ENCODE measurements around the gene CALD1. TPM values are rescaled to one million over a fixed set of nuclear protein-coding genes. Genes with fewer than 3 reads are reported as not detected.

CALD1 gene
- total RNA-seq, 1 experiment from 2014 or later, result 107 TPM

GRCh38 chr7:134788191-134788590 lies 8.8 kb downstream of the CALD1 start:
- Mint-ChIP-seq H3K27ac (no peak overlapping the region), H3K9me3 (no peaks in the 10 kb centered on the region; a peak in 2 of 5 replicates), H3K27me3 (ENCODE audit: low read depth) (no peaks in the 10 kb centered on the region), H3K36me3 (ENCODE audit: insufficient read depth in 1 of 3, low read depth in 3 of 3) (peaks cover 9 to 19% (median 9%) of the 10 kb centered on the region in 3 experiments), H3K4me3 (no peak overlapping the region), H3K4me1 (peaks cover 15 to 29% of the 10 kb centered on the region in 2 experiments)
- no peaks in the 10 kb centered on the region for H4K20me1 ChIP-seq (ENCODE audit: control insufficient read depth, insufficient read depth, insufficient read length)
- no peak overlapping the region for H2BK120ac ChIP-seq (ENCODE audit: low read depth, low read length, poor library complexity, severe bottlenecking)
- H3K79me2 ChIP-seq (ENCODE audit: insufficient read depth, low read length), result peaks cover 25% of the 10 kb centered on the region; the same call in 1 of the 2 replicates
- no peak overlapping the region for H2AK5ac ChIP-seq (ENCODE audit: insufficient read length, low read length)
- no peak overlapping the region for H2BK5ac ChIP-seq (ENCODE audit: insufficient read length, low read length)
- H2AFZ ChIP-seq (ENCODE audit: low read length), result no peak overlapping the region
- H3K56ac ChIP-seq (ENCODE audit: insufficient read length, low read depth, low read length), result no peak overlapping the region
- no peak overlapping the region for H3T11ph ChIP-seq (ENCODE audit: low read length)
- peaks cover 3% of the 10 kb centered on the region for H3K79me1 ChIP-seq (ENCODE audit: insufficient read depth, low read depth, low read length, poor library complexity, severe bottlenecking)
- no CpG with 5 or more reads among the region's 2 CpGs for WGBS (ENCODE audit: extremely low coverage, insufficient read length, low lambda C conversion rate)
- H2BK15ac ChIP-seq (ENCODE audit: low read depth, low read length), result no peak overlapping the region
- TF ChIP-seq CTCF (conservative IDR thresholded peaks at IDR 0.05), result no peak
- no peaks in the 10 kb centered on the region for H3K27me3 ChIP-seq (ENCODE audit: insufficient read depth, low read length)
- H4K8ac ChIP-seq (replicated peaks; ENCODE audit: insufficient read length, low read depth, low read length), result no peak overlapping the region
- no peak overlapping the region for H2BK12ac ChIP-seq (ENCODE audit: insufficient read length, low read depth, low read length)
- no peak overlapping the region for H3K4ac ChIP-seq (ENCODE audit: low read depth, low read length)
- H4K5ac ChIP-seq (ENCODE audit: insufficient read length, low read depth, low read length), result no peak overlapping the region
- no peak overlapping the region for H3K23ac ChIP-seq (ENCODE audit: insufficient read length, low read depth, low read length)
- no peak overlapping the region for H3K4me2 ChIP-seq (ENCODE audit: insufficient read depth, insufficient read length, low read length)
- H3K23me2 ChIP-seq (ENCODE audit: insufficient read length, low read depth, low read length, poor library complexity, severe bottlenecking), result no peaks in the 10 kb centered on the region
- H3K4me1 ChIP-seq (ENCODE audit: insufficient read depth, low read length), result no peaks in the 10 kb centered on the region; the same call in 1 of the 2 replicates
- H3K9ac ChIP-seq (ENCODE audit: extremely low read depth, insufficient read length, low read length), result no peak overlapping the region
- no peak overlapping the region for H3K18ac ChIP-seq (ENCODE audit: insufficient read length, low read depth, low read length)
- DNase-seq, result no peak
- H2BK20ac ChIP-seq (ENCODE audit: low read depth, low read length, poor library complexity, severe bottlenecking), result no peak overlapping the region
- no peak overlapping the region for H3K14ac ChIP-seq (ENCODE audit: insufficient read depth, low read length)
- H4K91ac ChIP-seq (ENCODE audit: insufficient read length, low read depth, low read length), result no peak overlapping the region
- H3K9me3 ChIP-seq (ENCODE audit: control insufficient read depth, low read depth, low read length), result no peaks in the 10 kb centered on the region
- no peak overlapping the region for H3K27ac ChIP-seq (ENCODE audit: insufficient read length, low read depth, low read length)

All from H9 (cell line).